Common myeloid progenitor, CD34-positive (primary cell): ENCODE data around the gene QSOX1.

Experiments
- CTCF ChIA-PET: fragments of 350-600 bp; sonication (Branson Sonifier 250); formaldehyde crosslinking; loops from one replicate; lab custom pipeline; 2021; ENCODE audit warnings: antibody characterized with exemption; lab: Charles Lee
- POLR2A ChIA-PET: fragments of 350-600 bp; sonication (Branson Sonifier 250); formaldehyde crosslinking; loops from one replicate; lab custom pipeline; 2021; ENCODE audit warnings: antibody characterized with exemption; lab: Charles Lee
- DNase-seq, 3 donors: peaks; one replicate each; pipeline versions ENCODE4 v3.0.0 to v3.0.0-alpha.2; 2013
- H3K27ac ChIP-seq, 2 experiments: 1 replicate in 1 of 2; 2 replicates in 1 of 2; pipeline ENCODE4 v1.7.0; 2013; ENCODE audit warnings: inconsistent platforms in 2 of 2, low read length in 2 of 2, mild to moderate bottlenecking in 2 of 2, low read depth in 1 of 2, moderate library complexity in 1 of 2; ENCODE audit not compliant: severe bottlenecking in 2 of 2, insufficient read depth in 1 of 2, poor library complexity in 1 of 2
- H3K27me3 ChIP-seq, 5 experiments: replicated peaks in 2 of 5; 1 replicate in 3 of 5; 2 replicates in 2 of 5; pipeline versions ENCODE4 v1.6.1 to v1.7.0; 2013; ENCODE audit warnings: low read length in 4 of 5, mild to moderate bottlenecking in 2 of 5, moderate library complexity in 2 of 5, inconsistent platforms in 1 of 5; ENCODE audit not compliant: insufficient read depth in 5 of 5, control insufficient read depth in 4 of 5
- H3K36me3 ChIP-seq, 4 experiments: 1 replicate in 2 of 4; 2 replicates in 2 of 4; pipeline versions ENCODE4 v1.6.1 to v1.7.0; 2013; ENCODE audit warnings: low read length in 3 of 4, control low read depth in 1 of 4, mild to moderate bottlenecking in 1 of 4; ENCODE audit not compliant: control insufficient read depth in 4 of 4, insufficient read depth in 4 of 4
- H3K4me1 ChIP-seq, 4 experiments: 1 replicate in 3 of 4; 2 replicates in 1 of 4; pipeline versions ENCODE4 v1.6.1 to v1.7.1; 2013; ENCODE audit warnings: low read length in 3 of 4, mild to moderate bottlenecking in 3 of 4, control low read depth in 1 of 4, inconsistent platforms in 1 of 4, moderate library complexity in 1 of 4; ENCODE audit not compliant: control insufficient read depth in 4 of 4, insufficient read depth in 4 of 4; ENCODE audit errors: control extremely low read depth in 1 of 4
- H3K4me3 ChIP-seq, 7 experiments: 1 replicate in 4 of 7; 2 replicates in 3 of 7; pipeline versions ENCODE4 v1.5.1 to v1.7.0; 2013; ENCODE audit warnings: mild to moderate bottlenecking in 7 of 7, low read length in 6 of 7, moderate library complexity in 6 of 7, inconsistent platforms in 2 of 7, low read depth in 2 of 7, control low read depth in 1 of 7; ENCODE audit not compliant: insufficient read depth in 4 of 7, control insufficient read depth in 1 of 7; ENCODE audit errors: extremely low read depth in 1 of 7
- H3K9me3 ChIP-seq, 5 experiments: 1 replicate in 4 of 5; 2 replicates in 1 of 5; pipeline versions ENCODE4 v1.6.1 to v1.7.1; 2013; ENCODE audit warnings: low read length in 4 of 5, mild to moderate bottlenecking in 2 of 5, inconsistent platforms in 1 of 5, low read depth in 1 of 5, moderate library complexity in 1 of 5; ENCODE audit not compliant: control insufficient read depth in 4 of 5, insufficient read depth in 2 of 5; ENCODE audit errors: control extremely low read depth in 1 of 5
- WGBS: methylation state at CpG from one replicate; pipeline ENCODE4 v1.1.5; 2013; ENCODE audit not compliant: insufficient coverage; 5-methylcytosine and 5-hydroxymethylcytosine counted together

QSOX1 gene

DNA sequence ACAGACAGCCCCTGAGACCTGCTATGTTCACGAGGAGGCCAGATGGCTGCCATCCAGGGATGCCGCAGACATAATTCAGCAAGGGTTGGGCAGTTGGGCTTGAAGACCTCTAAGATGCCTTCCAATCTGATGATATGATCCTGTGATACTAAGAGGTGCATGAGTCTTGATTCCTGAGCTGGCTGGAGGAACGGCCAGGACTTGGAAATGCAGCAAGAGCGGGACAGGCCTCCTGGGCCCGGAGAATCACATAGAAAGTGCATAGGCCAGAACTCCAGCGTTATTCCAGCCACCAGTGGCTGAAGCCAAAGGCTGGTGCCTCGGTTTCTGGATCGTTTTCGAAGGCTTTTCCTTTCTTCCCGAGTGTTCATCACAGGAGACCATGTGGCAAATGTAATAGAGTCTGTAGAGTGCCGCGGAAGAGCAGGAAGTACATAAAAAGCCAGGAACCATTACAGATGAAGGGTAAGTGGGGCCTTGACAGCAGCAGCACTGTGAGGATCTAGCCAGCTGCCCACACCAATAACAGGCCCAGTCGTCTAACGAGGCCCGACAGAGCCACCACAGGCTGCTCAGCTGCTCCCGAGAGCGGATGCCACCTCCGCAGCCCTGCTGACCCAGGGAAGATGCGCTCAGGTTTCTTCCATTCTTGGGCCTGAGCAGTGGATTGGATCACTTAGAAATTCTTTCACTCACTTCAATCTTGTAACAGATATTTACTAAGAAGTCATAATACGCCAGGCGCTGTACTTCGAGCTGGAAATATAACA lies 61.4 kb downstream of the QSOX1 start:
- Histone ChIP-seq H3K27me3 (peaks cover 0 to 2% (median 0%) of the 10 kb centered on the region in 5 experiments), H3K36me3 (no peaks in the 10 kb centered on the region), H3K4me3 (no peak overlapping the region), H3K4me1 (peaks cover 0 to 5% (median 5%) of the 10 kb centered on the region in 4 experiments), H3K27ac (no peak overlapping the region), H3K9me3 (no peaks in the 10 kb centered on the region)
- ChIA-PET POLR2A (no interaction called here), CTCF (no interaction called here)
- DNase-seq, result no peak
- 99% methylated on average over 20 of the region's 22 CpGs for WGBS

GRCh38 chr1:180217006-180217405 lies 62.3 kb downstream of the QSOX1 start:
- CTCF ChIA-PET, result interaction anchor here (1.0 kb wide), 2 partner anchors 18 to 35 kb away, joined by 3 read pairs; no protein-coding TSS in a partner anchor
- DNase-seq, result no peak
- WGBS, result 91% methylated on average over 7 of the region's 7 CpGs
- H3K27ac ChIP-seq, result no peak overlapping the region
- H3K36me3 ChIP-seq, result no peaks in the 10 kb centered on the region
- peaks cover 0 to 2% (median 0%) of the 10 kb centered on the region in 5 experiments for H3K27me3 ChIP-seq
- H3K4me3 ChIP-seq, result no peak overlapping the region
- H3K9me3 ChIP-seq, result no peaks in the 10 kb centered on the region
- POLR2A ChIA-PET, result no interaction called here
- H3K4me1 ChIP-seq, result peaks cover 0 to 5% (median 2%) of the 10 kb centered on the region in 4 experiments

- ChIA-PET CTCF (no interaction called here), POLR2A (no interaction called here)
- Histone ChIP-seq H3K9me3 (no peaks in the 10 kb centered on the region), H3K27me3 (peaks cover 0 to 12% (median 7%) of the 10 kb centered on the region in 5 experiments), H3K4me3 (no peak overlapping the region), H3K27ac (no peak overlapping the region), H3K36me3 (no peaks in the 10 kb centered on the region), H3K4me1 (no peaks in the 10 kb centered on the region)
- no peak for DNase-seq
- WGBS, result 96% methylated on average over 17 of the region's 20 CpGs
These were observed 64.4 kb downstream of the QSOX1 start for GRCh38 chr1:180218806-180219765.

- Histone ChIP-seq H3K36me3 (no peaks in the 10 kb centered on the region), H3K4me3 (no peak overlapping the region), H3K4me1 (no peaks in the 10 kb centered on the region), H3K27ac (no peak overlapping the region), H3K9me3 (no peaks in the 10 kb centered on the region), H3K27me3 (peaks cover 0 to 19% (median 14%) of the 10 kb centered on the region in 5 experiments)
- no peak for DNase-seq
- CTCF ChIA-PET, result interaction anchor here (0.6 kb wide), 1 partner anchor 54 kb away, joined by 3 read pairs; no protein-coding TSS in a partner anchor
- 96% methylated on average over 8 of the region's 11 CpGs for WGBS
- POLR2A ChIA-PET, result no interaction called here
These were observed 65.1 kb downstream of the QSOX1 start for GRCh38 chr1:180219776-180220175.

- H3K27ac ChIP-seq, result no peak overlapping the region
- H3K27me3 ChIP-seq, result peaks cover 0 to 36% (median 19%) of the 10 kb centered on the region in 5 experiments
- H3K36me3 ChIP-seq, result no peaks in the 10 kb centered on the region
- CTCF ChIA-PET, result interaction anchor here (1.7 kb wide), 1 partner anchor 42 kb away, joined by 4 read pairs; no protein-coding TSS in a partner anchor
- no peak for DNase-seq
- WGBS, result 100% methylated on average over 4 of the region's 6 CpGs
- POLR2A ChIA-PET, result no interaction called here
- H3K4me1 ChIP-seq, result no peaks in the 10 kb centered on the region
- H3K4me3 ChIP-seq, result no peak overlapping the region
- no peaks in the 10 kb centered on the region for H3K9me3 ChIP-seq
These were observed 66.8 kb downstream of the QSOX1 start for GRCh38 chr1:180221462-180221861.

- no peak for DNase-seq
- CTCF ChIA-PET, result interaction anchor here (1.6 kb wide), 1 partner anchor 40 kb away, joined by 5 read pairs; no protein-coding TSS in a partner anchor
- H3K4me3 ChIP-seq, result no peak overlapping the region
- no peaks in the 10 kb centered on the region for H3K36me3 ChIP-seq
- POLR2A ChIA-PET, result no interaction called here
- H3K9me3 ChIP-seq, result peaks cover 0 to 3% (median 0%) of the 10 kb centered on the region in 5 experiments
- WGBS, result 68% methylated on average over 5 of the region's 5 CpGs
- no peak overlapping the region for H3K27ac ChIP-seq
- peaks cover 0 to 10% (median 8%) of the 10 kb centered on the region in 4 experiments for H3K4me1 ChIP-seq
- peaks cover 5 to 68% (median 34%) of the 10 kb centered on the region in 5 experiments for H3K27me3 ChIP-seq
These were observed 70.2 kb downstream of the QSOX1 start for GRCh38 chr1:180224902-180225301.
